ENCODE results near the gene KLHL12.
"Not testable (repeated sequence)": the region's sequence is repeated elsewhere in the genome, so short reads cannot be mapped to it uniquely, and the experiment has no call there.

Gene KLHL12

DNA sequence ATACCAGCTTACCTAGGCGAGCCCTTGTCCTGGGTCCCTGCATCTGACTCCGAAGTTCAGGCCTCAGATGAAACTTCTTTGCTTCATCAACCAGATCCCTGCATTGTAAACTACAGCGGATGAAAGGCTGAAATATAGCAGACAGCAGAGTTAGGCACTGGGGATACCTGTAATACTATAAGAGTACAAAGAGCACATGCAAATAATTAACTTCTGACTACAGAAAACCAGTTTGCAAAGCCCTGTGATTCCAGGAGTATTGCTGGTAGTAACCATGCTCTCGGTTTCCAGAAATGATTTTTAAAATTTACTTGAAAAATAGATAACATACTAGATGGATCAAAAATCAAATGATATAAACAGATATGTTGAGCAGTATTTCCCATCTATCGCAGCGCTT lies 18.0 kb downstream of the KLHL12 start:
- DNase-seq (ENCODE audit: insufficient read length, low spot score) (no peak), FAIRE-seq (no peak)
- TF ChIP-seq, protein P1, sequence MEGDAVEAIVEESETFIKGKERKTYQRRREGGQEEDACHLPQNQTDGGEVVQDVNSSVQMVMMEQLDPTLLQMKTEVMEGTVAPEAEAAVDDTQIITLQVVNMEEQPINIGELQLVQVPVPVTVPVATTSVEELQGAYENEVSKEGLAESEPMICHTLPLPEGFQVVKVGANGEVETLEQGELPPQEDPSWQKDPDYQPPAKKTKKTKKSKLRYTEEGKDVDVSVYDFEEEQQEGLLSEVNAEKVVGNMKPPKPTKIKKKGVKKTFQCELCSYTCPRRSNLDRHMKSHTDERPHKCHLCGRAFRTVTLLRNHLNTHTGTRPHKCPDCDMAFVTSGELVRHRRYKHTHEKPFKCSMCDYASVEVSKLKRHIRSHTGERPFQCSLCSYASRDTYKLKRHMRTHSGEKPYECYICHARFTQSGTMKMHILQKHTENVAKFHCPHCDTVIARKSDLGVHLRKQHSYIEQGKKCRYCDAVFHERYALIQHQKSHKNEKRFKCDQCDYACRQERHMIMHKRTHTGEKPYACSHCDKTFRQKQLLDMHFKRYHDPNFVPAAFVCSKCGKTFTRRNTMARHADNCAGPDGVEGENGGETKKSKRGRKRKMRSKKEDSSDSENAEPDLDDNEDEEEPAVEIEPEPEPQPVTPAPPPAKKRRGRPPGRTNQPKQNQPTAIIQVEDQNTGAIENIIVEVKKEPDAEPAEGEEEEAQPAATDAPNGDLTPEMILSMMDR (IDR thresholded peaks at IDR 0.05; ENCODE audit: insufficient read depth, missing control alignments): no peak

DNA sequence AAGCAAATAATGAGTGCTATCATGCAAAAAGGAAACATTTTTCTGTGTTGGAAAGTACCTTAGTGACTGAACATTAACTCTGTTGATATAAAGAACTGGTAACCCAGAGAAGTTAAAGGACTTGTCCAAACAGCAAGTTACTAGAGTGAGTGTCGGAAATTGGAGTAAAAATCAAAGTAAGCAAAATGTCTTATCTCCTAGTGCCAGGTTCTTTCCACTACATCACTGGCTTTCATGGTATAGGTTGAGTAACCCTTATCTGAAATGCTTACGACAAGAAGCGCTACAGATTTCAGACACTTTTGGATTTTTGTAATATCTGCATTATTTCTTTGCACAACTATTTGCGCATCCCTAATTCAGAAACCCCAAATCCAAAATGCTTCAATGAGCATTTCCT lies 21.7 kb downstream of the KLHL12 start:
- DNase-seq (ENCODE audit: insufficient read length, low spot score) (no peak), FAIRE-seq (peak; percentile 76)
- TF ChIP-seq, protein P1 (IDR thresholded peaks at IDR 0.05; ENCODE audit: insufficient read depth, missing control alignments): no peak

DNA sequence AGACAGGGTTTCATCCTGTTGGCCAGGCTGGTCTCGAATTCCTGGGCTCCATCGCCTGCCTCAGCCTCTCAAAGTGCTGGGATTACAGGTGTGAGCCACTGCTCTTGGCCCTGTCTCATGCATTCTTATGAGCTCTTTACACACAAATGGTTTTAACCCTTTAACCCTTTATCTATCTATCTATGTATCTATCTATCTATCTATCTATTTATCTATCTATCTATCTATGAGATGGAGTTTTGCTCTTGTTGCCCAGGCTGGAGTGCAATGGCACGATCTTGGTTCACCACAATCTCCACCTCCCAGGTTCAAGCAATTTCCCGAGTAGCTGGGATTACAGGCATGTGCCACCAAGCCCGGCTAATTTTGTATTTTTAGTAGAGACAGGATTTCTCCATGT lies 23.2 kb downstream of the KLHL12 start:
- DNase-seq (ENCODE audit: insufficient read length, low spot score); FAIRE-seq: not testable (repeated sequence)

DNA sequence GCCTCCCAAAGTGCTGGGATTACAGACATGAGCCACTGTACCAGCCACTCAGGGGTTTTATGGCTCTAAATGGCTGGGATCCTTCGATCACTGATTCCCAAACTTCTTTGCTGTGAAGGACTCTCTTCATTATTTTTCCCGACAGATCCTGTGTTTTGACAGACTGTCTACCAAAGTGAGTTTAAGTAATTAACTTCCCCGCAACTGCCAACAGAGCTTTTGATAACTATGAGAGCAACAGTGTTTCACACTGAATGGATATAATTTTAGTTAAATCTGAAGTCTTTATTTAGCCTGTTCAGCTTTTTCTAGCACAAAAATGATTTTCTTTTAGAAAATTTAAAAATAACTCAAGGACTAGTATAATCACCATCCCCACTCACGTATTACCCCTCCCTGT lies 25.5 kb downstream of the KLHL12 start:
- DNase-seq (ENCODE audit: insufficient read length, low spot score) (no peak), FAIRE-seq (no peak)
- TF ChIP-seq, protein P1 (IDR thresholded peaks at IDR 0.05; ENCODE audit: insufficient read depth, missing control alignments): no peak

DNA sequence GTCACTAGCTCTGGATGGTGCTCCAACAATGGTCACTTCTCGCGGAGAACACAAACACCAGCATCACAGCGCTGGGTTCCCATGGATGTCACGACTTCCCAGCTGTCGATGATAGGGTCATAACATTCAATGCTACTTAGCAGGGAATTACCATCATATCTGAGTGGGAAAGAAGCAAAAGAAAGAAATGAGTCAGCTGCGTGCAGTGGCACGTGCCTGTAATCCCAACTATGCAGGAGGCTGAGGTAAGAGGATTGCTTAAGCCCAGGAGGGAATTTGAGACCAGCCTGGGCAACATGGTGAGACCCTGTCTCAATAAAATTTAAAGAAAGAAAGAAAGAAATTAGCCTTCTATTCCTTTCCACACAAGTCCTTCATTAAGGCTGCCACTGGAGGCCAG lies 34.5 kb downstream of the KLHL12 start:
- no peak for FAIRE-seq
- no peak for DNase-seq (ENCODE audit: insufficient read length, low spot score)
- TF ChIP-seq, protein P1 (IDR thresholded peaks at IDR 0.05; ENCODE audit: insufficient read depth, missing control alignments): no peak

DNA sequence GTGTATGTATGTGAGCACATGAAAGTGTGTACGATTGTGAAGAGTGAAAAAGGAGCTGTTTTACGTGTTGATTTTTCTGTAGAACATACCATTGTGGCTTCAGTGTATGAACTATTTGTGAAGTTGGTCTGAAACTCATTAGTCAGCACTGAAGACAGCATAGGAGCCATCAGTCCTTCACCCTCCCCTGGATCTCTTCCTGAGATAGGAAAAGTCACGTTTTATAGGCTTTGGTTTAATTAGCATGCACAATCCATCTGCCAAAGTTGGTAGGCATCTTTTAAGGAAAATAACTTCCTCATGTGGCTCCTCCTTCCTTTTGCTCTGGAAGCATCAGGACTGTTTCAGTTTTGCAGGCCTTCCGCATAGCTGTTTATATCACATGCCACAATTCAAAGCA lies 36.6 kb downstream of the KLHL12 start:
- no peak for DNase-seq (ENCODE audit: insufficient read length, low spot score)
- TF ChIP-seq, protein P1 (IDR thresholded peaks at IDR 0.05; ENCODE audit: insufficient read depth, missing control alignments): no peak

DNA sequence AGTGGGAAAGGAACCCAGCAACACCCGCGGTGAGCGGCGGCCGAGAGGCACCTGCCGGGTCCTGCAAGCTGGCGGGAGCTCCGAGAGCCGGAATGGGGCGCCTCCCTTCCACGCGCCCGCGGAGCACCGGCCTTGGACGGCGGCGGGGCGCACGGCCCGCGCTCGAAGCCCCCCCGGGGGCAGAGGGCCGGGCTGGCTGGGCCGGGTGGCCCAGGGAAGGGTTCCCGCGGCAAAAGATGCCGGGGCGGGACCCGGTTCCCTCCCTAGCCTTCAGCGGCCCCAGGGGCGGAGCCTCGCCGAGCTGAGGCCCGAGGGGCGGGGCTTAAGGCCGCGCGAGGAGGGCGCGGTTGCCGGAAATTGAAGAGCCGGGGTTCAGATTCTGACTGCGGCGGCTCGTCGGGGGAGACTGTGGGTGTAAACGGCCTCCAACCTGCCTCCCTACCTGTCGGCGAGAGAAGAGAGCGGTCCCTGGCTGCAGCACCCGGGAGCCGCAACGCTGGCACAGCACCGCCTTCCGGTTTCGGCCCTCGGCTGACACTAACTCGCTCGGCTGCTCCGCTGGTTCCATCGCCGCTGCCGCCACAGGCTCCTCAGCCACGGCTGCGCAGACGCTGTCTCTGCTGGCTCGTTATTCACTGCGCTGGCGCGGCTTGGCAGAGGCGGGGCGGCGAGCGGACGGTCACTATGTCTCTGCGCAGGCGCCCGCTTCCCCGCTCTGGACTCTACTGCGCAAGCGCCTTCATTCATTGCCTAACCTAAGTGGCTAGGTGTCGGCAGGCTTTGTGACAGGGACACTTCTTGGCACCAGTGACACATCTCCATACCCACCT lies 38.3 kb downstream of the KLHL12 start, which contains the start of gene RABIF:
TSS of gene RABIF (minus strand) at position 619 of the 830 bp plus-strand sequence. CDS start at position 568, 51 bp downstream.
- DNase-seq (ENCODE audit: insufficient read length, low spot score): peak; percentile 94
- FAIRE-seq: no peak
- TF ChIP-seq, protein P1 (IDR thresholded peaks at IDR 0.05; ENCODE audit: insufficient read depth, missing control alignments): no peak

More for the DNA sequence above, 36.6 kb downstream of the KLHL12 start:
- FAIRE-seq: peak; percentile 29

All from D721Med (cell line).